HG03135 (cell line): ENCODE results near the gene RAB19.
"Not testable (repeated sequence)": the region's sequence is repeated elsewhere in the genome, so short reads cannot be mapped to it uniquely, and the experiment has no call there.

Experiments used
- ATAC-seq: cut with Tn5 transposase; IDR thresholded peaks from one replicate; pipeline ENCODE4 v1.9.1; 2021; ENCODE audit warnings: mild to moderate bottlenecking, moderate library complexity; ENCODE audit not compliant: unreplicated experiment

RAB19 gene

DNA sequence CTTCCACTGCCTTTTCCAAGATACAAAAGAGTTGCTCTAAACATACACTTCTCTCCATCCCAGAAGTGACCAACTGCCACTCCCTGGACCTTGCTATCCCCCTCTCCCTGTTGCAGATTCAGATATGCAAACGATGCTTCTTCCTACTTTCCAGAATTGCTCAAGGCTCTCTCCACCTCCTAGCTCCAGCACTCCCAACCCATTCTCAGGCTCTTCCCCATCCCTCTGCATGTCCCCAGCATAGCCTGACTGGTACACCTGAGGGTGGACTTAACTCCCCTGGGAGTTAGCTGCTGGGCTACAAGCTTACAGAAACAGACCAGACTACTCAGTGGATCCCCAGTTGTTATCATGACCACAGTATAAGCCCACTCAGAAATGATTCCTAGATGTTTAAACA, 47.9 kb downstream of the RAB19 start:
- ATAC-seq = no peak

DNA sequence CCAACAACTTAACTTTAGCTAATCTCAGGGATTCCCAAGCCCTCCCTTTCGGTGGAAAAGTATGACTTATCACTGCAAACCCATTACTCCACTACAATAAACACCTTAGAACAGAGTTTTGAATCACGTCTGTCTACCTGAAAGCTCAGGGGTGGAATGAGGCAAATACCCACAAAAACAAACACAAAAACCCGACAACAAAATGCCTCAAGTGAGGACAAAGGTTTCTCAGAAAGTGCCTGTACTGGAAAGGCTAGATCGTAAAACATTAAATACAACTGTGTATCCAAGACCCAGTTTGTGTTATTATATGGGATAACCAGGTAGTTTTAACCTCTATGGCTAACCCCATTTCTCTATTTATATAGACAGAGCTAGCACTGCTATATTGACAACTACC, 49.4 kb downstream of the RAB19 start:
- ATAC-seq = no peak

DNA sequence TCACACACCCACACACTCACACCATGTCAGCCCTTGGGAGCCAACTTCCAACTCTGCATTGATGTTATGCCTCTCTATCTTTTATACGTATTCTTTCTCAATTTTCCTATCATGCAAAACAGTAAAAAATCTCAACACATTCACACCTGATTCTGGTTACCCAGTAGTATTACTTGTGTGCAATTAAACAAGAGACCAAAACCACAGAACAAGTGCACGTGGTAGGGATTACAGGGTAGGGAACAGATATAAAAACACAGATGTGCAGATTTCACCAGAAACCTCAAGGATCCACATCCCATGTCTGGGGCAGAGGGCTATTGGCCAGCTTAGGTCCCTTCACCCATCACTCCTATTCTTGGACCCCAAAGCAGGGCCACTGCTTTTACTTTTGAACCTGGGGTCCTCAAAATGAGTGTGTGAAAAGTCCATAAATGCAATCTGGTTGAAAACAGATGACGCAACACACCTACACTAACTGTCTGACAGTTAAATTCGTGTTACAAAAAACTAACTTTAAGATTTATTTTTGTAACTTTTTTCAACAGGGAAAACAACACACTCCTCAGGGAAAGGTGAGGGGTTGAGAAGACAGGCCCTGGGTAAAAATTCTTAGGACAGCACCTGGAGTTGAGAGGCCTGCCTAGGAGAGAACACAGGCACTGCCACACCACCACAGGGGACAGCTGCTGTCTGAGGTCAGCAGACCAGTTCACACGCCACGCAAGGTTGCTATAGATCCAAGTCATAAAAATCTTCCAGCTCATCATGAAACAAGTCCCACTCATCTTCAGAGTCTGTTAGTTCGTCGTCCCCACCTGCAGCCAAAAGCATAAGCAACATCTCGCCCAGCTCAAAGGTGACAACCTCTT, 50.2 kb downstream of the RAB19 start:
- ATAC-seq = not testable (repeated sequence)

DNA sequence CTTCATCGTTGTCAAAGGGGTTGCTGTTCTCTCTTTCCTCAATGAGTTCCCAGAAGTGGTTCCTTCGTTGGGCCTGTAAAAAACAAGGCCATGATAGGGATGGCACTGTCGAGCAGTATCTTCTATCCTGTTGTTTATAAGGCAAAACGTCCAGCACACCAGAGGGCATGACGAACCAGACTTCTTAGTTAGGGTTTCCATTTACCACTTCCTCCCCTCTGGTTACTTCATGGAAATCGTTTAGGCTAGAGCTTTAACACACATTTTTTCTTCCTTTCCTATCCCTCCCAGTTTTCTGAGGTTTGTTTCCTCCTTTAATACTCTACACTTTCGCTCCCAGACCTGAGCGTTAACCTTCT, 50.8 kb downstream of the RAB19 start:
- ATAC-seq = no peak

DNA sequence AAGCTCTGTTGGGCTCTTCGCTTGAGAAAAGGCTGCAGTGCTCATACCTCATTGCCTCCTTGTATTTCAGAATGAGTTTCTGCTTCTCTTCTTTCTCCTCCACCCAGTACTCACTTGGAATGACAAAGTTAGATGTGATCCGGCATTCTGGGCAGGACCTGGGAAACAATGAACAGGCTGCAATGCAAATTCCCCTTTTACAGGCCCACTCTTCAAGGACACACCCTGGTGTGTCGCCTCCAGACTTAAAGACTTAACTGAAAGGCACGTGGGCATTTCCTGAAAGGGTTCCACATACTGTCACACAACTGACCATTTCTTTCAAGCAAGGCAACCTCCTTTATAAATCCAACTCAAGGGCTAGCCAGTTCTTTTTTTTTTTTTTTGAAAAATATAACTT, 51.9 kb downstream of the RAB19 start:
- ATAC-seq = no peak

DNA sequence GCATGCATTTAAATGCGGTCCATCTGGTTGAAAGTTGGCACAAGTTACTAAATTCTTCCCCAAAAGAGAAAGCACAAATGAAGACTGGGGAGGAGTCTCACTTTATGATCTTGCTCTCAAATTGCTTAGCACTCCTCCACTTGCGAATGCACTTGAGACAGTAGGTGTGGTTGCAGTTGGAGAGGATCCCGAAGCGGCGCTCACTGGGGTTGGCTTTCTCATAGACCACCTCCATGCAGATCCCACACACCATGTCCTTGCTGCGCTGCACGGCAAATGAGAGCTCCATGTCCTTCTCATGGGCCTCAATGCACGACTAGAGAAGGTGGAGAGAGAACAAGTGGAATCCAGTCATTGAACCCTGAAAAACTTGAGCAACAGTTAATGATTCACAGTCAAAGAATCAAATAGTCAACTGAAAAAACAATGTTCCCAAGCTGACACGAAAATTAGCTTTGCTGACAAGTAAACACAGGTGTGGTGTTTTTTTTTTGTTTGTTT, 52.7 kb downstream of the RAB19 start:
- ATAC-seq = no peak

DNA sequence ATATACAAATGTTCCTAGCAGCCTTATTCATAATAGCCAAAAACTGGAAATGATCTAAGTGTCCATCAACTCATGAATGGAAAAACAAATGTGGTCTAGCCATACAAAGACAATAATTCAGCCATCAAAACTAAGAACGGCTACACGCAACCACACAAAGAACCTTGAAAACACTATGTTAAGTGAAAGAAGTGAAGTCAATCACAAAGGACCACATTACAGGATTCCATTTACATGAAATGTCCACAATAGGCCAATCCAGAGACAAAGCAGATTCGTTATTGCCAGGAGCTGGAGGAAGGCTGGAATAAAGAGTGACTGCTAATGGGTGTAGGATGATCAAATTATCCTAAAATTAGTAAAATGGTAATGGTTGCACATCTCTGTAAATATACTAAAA, 54.3 kb downstream of the RAB19 start:
- no peak for ATAC-seq

DNA sequence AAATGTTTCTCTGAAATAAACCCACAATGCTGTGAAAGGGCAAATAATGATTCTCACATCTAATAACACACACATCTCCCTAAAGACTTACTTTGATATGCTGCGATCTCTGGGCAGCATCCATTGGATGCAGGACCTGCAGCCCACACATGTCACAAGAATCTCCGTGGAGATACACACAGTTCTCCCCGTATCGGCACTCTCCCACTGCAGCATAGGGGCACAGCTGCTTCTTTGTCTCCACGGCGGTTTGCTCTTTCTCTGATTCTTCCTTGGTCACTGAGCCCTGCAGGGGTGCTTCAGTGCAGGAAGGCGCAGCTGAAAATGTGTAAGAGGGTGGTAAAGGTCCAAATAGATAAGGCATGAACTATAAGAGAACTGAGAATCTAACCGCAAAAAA, 55.1 kb downstream of the RAB19 start:
- ATAC-seq = no peak

DNA sequence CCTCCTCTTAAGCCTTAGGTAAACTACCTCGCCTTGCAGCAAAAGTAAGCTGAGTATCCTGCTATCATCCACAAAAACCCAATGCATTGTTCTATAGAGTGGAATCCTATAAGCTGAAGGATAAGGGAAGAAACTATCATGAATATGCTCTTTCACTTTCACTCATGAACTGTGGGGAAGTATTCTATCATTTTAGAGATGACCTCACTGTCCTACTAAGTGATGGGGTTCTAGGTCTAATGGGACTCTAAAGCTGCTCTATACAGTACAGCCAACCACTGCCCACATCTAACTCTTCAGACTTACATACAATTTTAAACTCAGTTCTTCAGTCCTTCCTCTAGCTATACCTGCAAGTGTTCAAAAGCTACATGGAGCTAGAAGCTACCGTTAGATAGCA, 59.3 kb downstream of the RAB19 start:
- no peak for ATAC-seq

DNA sequence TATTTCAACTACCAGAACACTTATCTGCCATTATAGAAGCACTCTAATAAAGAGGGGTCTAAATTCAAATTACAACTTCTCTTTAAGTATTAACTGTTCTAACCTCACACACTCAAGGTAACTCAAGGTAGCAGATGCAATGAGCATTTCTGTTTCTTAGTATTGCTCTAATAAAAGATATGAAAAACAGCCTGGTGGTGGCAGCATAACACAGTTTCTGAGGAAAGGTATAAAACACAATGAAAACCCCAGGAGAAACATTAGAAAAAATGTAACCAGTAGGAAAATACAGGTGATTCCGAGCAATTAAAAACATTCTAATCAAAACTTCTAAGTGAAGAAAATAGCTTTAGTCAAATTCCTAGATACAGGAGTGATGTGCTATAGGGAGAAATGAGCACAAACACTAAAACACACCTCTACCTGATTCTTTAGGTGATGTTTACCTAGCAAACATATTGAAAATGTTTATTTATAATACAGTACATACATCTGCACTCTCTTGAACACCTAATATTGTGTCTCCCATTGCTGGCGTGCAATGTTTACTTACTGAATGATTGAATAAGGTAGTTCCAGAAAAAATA, 72.0 kb downstream of the RAB19 start:
- no peak for ATAC-seq

DNA sequence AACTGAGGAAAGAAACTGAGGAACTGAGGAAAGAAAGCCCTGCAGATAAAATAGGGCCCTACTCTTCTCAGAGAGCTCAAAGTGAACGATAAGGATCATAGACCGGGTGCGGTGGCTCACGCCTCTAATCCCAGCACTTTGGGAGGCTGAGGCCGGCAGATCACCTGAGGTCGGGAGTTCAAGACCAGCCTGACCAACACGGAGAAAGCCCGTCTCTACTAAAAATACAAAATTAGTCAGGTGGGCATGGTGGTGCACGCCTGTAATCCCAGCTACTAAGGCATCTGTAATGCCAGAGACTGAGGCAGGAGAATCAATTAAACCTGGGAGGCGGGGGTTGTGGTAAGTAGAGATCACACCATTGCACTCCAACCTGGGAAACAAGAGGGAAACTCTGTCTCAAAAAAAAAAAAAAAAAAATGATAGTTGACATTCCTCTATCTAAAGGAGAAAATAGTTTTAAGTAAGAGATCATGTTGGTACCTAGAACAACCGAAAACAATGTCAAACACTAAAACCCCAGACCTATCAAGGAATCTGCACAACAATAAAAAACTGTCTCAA, 72.9 kb downstream of the RAB19 start:
- no peak for ATAC-seq
